Urinary bladder (tissue), 4 donors: Measurements from ENCODE around the gene MARVELD1. TPM values are rescaled to one million over a fixed set of nuclear protein-coding genes. Genes with fewer than 3 reads are reported as not detected.

Experiments used
- DNase-seq: peaks from one replicate; pipeline ENCODE4 v3.0.0-alpha.2; 2015; ENCODE audit errors: extremely low spot score
- H3K27ac ChIP-seq: one replicate; pipeline ENCODE4 v1.5.1; 2013; ENCODE audit warnings: low read depth, mild to moderate bottlenecking, moderate library complexity
- H3K36me3 ChIP-seq: one replicate; pipeline ENCODE4 v1.6.1; 2013; ENCODE audit warnings: mild to moderate bottlenecking, moderate library complexity; ENCODE audit not compliant: insufficient read depth
- H3K4me1 ChIP-seq: one replicate; pipeline ENCODE4 v1.6.1; 2013; ENCODE audit warnings: mild to moderate bottlenecking, moderate library complexity; ENCODE audit not compliant: insufficient read depth
- H3K4me3 ChIP-seq: one replicate; pipeline ENCODE4 v1.5.1; 2013; ENCODE audit warnings: low read depth, low read length
- WGBS: extraction: QIAGEN DNeasy Blood & Tissue Kit; methylation state at CpG from one replicate; pipeline ENCODE4 v1.1.7; 2013; 5-methylcytosine and 5-hydroxymethylcytosine counted together
- polyA plus RNA-seq: library from polyadenylated mRNA; stranded (reverse); fragments of 200-250 nt; gene quantifications from one replicate; pipeline ENCODE4 v1.2.3, GENCODE V29; 2013
- total RNA-seq: library from RNA; depleted of rRNA; stranded (reverse); fragments of >200 nt; gene quantifications from one replicate; pipeline ENCODE4 v1.2.3, GENCODE V29; 2014
- donor health status: healthy with polysubstance abuse.
- donor health status: healthy.

The MARVELD1 gene
- total and polyA plus RNA-seq, 2 donors: 34.0 to 66.6 TPM

DNA sequence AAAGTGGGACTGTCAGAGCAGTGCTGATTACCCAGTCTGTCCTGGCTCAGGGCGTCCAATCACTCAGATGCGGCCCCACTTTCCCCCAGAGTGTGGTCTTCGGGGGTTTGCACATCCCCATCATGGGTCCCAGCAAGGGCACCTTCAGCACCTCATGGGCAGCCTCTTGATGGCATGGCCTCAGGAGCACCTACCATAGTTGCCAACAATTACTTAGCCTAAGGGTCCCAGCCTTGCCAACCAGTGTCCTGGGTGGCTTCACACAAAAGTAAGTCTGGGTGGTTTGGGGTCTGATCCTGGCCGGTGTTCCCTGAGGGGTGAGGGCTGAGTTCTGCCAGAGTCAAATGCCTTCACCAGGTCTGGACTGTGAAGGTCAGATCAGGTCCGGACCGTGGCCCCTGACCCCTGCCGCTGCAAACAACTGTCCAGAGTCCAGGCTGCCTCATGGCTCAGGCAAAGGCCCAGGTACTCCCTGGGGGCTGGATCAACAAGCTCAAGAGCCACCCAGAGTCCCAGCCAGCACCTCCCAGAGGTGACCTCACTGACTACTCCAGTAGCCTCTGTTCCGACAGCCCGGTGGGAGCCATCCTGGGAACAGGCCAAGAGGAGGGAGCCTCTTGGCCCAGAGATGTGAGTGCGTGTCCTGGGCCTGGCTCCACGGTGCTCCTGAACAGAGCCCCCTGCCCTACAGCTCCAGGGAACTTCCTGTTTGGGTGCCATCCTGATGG, 6.2 kb upstream of the MARVELD1 start:
- H3K36me3 ChIP-seq: no peaks in the 10 kb centered on the region
- WGBS: 74% methylated on average over 11 of the region's 11 CpGs
- no peak overlapping the region for H3K4me3 ChIP-seq
- no peak overlapping the region for H3K27ac ChIP-seq
- DNase-seq: no peak
- H3K4me1 ChIP-seq: no peaks in the 10 kb centered on the region

- Histone ChIP-seq H3K4me1 (no peaks in the 10 kb centered on the region), H3K36me3 (no peaks in the 10 kb centered on the region), H3K4me3 (no peak overlapping the region), H3K27ac (no peak overlapping the region)
- no peak for DNase-seq
- 63% methylated on average over 2 of the region's 2 CpGs for WGBS
Measured at GRCh38 chr10:97708167-97708566, 5.4 kb upstream of the MARVELD1 start.

GRCh38 chr10:97708976-97709946, 4.3 kb upstream of the MARVELD1 start:
- H3K36me3 ChIP-seq: no peaks in the 10 kb centered on the region
- no peak overlapping the region for H3K27ac ChIP-seq
- H3K4me3 ChIP-seq: no peak overlapping the region
- H3K4me1 ChIP-seq: no peaks in the 10 kb centered on the region
- DNase-seq: no peak
- 36% methylated on average over 18 of the region's 18 CpGs for whole genome bisulfite sequencing

- DNase-seq: no peak
- H3K4me3 ChIP-seq: no peak overlapping the region
- H3K36me3 ChIP-seq: no peaks in the 10 kb centered on the region
- H3K4me1 ChIP-seq: no peaks in the 10 kb centered on the region
- no peak overlapping the region for H3K27ac ChIP-seq
- 78% methylated on average over 9 of the region's 9 CpGs for WGBS
Measured at GRCh38 chr10:97711640-97712572, 1.6 kb upstream of the MARVELD1 start.

GRCh38 chr10:97713826-97714400, 383 bp downstream of the MARVELD1 start:
- Histone ChIP-seq H3K27ac (peak overlapping the region; percentile 92), H3K36me3 (no peaks in the 10 kb centered on the region), H3K4me1 (no peaks in the 10 kb centered on the region), H3K4me3 (peak overlapping the region; percentile 66)
- under 1% methylated on average over 69 of the region's 69 CpGs for WGBS
- DNase-seq: no peak

- 1% methylated on average over 74 of the region's 74 CpGs for WGBS
- Histone ChIP-seq H3K4me3 (peak overlapping the region; percentile 66), H3K4me1 (no peaks in the 10 kb centered on the region), H3K27ac (peak overlapping the region; percentile 92), H3K36me3 (no peaks in the 10 kb centered on the region)
- peak; percentile 73 for DNase-seq
Measured at GRCh38 chr10:97714401-97715258, 1.1 kb downstream of the MARVELD1 start.

- Histone ChIP-seq H3K4me3 (peak overlapping the region; percentile 66), H3K36me3 (no peaks in the 10 kb centered on the region), H3K27ac (peak overlapping the region; percentile 92), H3K4me1 (no peaks in the 10 kb centered on the region)
- 35% methylated on average over 8 of the region's 8 CpGs for WGBS
- no peak for DNase-seq
Measured at GRCh38 chr10:97715259-97715874, 1.8 kb downstream of the MARVELD1 start.

- Histone ChIP-seq H3K4me3 (no peak overlapping the region), H3K4me1 (no peaks in the 10 kb centered on the region), H3K27ac (no peak overlapping the region), H3K36me3 (no peaks in the 10 kb centered on the region)
- WGBS: 81% methylated on average over 7 of the region's 7 CpGs
- DNase-seq: no peak
Measured at GRCh38 chr10:97717627-97718026, 4.1 kb downstream of the MARVELD1 start.

- WGBS: 46% methylated on average over 6 of the region's 6 CpGs
- Histone ChIP-seq H3K4me1 (no peaks in the 10 kb centered on the region), H3K27ac (no peak overlapping the region), H3K36me3 (no peaks in the 10 kb centered on the region), H3K4me3 (no peak overlapping the region)
- DNase-seq: no peak
Measured at GRCh38 chr10:97718178-97718577, 4.6 kb downstream of the MARVELD1 start.

DNA sequence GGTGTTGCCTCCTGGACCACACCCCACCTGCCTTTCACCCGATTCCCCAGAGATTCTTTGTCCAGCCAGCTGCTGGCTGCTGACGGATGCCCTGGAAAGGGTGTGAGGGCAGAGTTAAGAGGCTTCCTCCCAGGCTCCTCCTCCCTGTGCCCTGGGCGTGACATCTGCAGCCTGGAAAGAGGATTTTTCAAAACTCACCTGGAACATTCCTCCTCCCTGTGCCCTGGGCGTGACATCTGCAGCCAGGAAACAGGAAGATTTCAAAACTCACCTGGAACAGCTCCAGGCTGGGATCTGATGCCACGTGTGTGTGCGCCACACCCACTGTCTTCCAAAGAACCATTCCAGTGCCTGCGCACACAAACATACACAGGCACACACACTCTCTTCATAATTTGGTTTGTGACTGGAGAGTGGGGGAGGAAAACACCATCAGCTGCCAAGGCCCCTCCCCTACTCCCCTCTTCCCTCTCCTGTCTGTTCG, 5.2 kb downstream of the MARVELD1 start:
- Histone ChIP-seq H3K27ac (peak overlapping the region; percentile 19), H3K4me1 (no peaks in the 10 kb centered on the region), H3K36me3 (no peaks in the 10 kb centered on the region), H3K4me3 (no peak overlapping the region)
- no peak for DNase-seq
- WGBS: 25% methylated on average over 8 of the region's 8 CpGs

DNA sequence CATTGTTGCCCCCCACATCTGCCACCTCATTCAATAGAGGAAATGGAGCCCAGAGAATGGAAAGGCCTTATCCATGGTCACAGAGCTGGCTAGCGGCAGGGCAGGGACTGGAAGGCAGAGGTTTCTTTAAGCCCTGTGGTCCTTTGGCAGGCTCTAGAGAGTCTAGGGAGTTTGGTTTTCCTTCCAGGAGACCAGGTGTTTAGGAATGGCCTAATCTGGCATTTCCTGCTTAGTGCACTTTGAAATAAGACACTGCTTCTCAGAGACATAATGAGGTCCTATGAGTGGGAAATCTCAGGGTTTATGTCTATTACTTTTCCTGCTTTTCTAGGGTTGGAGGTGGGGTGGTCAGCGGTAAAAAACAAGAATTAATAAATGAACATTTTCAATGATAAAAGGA, 6.1 kb downstream of the MARVELD1 start:
- no peaks in the 10 kb centered on the region for H3K4me1 ChIP-seq
- no peaks in the 10 kb centered on the region for H3K36me3 ChIP-seq
- no peak overlapping the region for H3K4me3 ChIP-seq
- no peak for DNase-seq
- H3K27ac ChIP-seq: no peak overlapping the region
- WGBS: 77% methylated on average over 2 of the region's 2 CpGs
